Stimulated activated CD8-positive, alpha-beta memory T cell treated with anti-CD3 and anti-CD28 coated beads, Interleukin-7, amount 100 ng/mL, for 48 hours (primary cell): ENCODE results near the gene ACHE.

ENCODE experiments used
- DNase-seq, 2 donors: peaks; one replicate each; pipeline ENCODE4 v3.0.0-alpha.2; 2020; ENCODE audit warnings: low read depth in 1 of 2; ENCODE audit errors: extremely low read depth in 1 of 2

The ACHE gene

DNA sequence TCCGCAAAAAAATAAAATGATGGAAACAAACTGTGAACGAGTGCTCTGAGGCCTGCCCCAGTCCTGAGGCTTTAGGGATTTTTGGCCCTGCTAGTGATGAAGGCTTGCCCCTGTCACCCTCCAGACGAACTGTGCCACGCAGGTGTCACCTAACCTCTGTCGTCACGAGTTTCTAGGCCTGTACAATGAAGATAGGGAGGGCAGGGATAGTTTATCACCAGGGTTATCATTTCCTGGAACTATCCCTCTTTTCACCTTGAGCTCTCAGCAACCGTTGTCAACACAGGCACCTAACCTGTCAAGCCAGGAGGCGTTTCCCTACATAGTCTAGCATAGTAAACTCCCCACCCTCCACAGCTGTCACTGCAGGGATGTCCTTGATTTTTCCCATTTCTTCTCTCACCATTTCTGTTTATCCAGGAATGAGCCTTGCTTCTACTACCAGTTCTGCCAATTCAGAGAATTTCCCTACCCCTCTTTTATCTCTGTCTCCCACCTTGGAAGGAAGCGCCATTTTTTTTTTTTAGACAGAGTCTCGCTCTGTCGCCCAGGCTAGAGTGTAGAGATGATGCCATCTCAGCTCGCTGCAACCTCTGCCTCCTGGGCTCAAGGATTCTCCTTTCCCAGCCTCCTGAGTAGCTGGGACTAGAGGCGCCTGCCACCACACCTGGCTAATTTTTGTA, 2.2 kb upstream of the ACHE start:
- no peak for DNase-seq

DNA sequence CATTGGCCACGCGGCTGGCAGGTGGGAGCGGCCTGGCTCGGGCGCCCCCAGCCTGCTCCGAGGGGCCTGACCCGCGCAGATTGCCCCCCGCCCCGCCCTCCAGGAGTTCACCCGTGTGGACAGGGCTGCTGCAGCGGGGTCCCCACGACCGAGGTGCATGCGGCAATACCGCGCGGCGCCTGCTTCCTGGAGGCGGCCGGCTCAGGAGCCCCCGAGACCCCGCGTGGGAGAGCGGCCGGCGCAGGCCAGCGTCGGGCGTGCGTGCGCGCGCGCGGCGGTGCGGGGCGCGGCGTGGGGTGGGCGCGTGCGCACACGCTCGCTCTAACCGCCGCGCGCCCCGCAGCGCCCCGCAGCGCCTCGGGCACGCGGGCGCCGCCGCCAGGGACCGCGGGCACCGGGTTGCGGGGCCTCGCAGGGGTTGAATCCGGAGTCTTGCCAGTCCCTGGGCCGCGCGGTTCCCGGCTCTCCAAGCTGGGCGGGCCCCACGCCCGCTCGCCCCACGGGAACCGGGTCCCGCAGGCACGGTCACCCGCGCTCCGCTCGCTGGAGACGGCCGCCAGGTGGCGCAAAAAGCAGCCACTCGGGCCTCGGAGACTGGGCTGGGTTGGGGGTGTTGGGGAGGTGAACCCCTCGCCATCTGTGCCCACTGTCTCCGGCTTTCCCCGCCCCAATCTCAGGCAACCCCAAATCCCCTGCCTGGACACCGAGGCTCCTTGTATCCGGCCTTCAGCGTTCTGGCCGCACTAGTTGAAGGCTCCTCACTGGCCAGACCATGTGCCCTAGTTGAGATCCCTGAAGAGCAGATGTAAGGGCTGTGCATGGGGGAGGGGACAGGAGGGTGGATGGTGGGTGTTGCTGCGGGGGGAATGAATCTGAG, 1.3 kb upstream of the ACHE start:
- no peak for DNase-seq

DNA sequence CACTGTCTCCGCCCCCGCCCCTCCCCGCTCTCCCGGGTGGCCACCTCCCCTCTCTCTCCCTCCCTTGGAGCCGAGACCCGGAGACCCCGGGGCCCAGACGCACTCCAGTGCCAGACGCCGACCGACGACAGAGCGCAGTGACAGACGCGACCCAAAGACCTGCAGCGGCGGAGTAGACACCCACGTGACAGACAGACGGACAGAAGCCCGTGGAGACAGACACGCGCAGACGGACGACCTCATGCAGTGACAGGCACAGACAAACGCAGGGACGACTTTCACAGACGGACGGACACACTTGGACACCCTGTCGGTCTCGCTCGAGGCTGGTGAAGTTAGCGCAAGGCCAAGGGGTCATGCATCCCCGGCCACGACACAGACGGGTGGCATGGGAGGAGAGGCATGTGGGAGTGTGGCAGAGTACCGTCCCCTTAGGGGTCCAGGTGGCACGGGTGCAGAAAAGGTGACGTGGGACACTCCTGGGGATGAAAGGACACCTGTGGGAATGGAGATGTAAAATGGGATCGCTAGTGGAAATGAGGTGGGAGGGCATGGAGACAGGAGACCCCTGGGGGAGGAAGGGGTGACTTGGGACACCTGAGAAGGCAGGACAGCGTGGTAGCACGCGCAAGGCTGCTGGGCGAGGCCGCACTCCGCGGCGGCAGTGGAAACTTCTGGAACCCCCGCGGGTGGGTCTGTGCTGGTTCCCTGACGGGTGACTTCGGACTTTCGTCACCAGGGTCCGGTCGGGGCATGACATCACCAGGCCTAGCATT, 456 bp upstream of the ACHE start:
- DNase-seq: no peak

DNA sequence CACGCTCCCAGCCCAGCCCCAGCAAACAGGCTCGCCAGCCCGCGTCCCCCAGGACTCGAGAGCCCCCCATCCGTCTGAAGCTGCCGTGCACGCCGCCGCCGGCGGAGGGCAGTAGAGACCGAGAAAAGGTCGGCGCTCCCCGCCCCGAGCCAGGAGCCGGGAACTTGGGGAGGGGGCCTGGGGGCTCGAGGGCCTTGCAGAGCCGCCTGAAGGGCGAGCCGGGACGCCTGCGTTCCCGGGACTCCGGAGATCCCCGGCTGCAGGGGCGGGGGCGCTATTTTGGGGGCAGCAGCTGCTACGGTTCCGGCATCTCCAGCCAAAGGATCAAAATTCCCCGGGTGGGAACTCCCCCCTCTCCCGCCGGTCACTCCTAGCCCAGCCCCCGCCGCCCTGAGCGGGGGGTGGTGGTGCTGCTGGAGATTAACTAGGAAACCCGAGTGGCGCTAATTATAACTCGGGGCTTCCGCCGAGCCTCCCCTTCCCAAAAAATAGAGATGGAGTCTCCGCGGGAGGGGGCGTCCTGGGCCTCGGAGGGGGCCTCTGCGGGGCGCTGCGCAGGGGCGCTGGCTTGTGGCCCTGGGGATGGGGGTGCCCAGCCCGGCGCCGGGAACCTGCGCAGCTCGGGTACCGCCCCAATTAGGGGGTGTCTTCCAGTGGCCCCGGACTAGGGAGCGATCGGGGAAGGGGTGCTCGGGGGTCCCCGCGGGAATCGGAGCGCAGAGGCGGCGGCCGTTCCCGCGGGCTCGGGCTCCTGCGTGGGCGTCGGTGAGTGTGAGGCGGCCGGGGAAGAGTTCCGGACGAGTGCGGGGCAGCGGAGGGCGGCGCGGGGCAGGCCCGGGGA, 608 bp downstream of the ACHE start:
- DNase-seq: no peak

DNA sequence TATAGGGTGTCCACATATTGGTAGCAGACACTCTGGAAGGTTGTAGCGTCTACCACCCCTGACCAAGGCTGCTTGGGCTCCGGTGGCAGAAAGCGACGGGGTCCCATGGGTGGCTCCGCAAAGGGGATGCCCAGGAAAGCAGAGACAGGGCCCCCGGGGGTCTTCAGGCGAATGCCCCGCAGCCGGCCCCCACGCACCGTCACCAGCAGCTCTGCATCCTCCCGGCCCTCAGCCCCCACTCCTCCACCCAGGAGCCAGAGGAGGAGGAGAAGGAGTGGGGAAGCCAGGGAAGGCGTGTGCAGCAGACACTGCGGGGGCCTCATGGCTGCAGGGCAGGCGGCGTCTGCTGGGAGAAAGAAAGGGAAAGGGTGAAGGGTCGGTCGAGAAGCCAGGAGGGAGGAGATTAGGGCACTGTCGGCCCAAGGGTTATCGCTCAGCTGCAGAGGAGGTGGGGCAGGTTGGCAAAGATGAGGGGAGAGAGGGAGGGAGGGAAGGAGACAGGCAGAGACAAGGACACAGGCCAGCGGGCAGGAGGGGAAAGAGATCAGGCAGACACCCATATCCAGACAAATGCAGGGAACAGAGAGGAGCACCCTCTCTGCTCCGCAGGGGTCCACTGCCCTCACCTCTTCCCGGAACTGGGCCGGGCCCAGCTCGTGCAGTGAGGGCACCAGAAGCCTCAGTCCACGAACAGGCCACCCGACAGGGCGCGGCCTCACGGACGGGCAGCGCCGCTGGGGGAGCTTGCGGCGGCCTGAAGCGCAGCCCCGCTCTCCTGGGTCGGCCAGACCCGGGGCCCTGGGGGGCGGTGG, 1.6 kb downstream of the ACHE start:
- DNase-seq: no peak

DNA sequence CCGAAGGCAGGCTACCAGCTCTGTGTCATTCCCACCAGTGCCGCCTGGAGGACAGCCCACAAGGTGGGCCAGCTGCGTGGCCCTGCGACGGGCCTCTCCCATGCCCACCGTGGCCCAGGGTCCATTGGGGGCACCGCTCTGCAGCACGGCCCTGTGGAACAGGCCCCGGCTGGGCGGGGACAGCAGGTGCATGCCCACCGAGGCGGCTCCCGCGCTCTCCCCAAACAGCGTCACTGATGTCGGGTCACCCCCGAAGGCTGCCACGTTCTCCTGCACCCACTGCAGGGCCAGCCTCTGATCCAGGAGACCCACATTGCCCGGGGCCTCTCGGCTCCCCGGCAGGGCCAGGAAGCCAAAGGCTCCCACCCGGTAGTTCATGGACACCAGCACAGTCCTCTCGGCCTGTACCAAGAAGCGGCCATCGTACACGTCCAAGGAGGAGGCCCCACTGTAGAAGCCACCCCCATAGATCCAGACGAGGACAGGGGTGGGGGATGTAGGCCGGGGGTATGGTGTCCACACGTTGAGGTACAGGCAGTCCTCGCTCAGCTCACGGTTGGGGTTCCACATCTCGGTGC, 2.3 kb downstream of the ACHE start:
- no peak for DNase-seq

DNA sequence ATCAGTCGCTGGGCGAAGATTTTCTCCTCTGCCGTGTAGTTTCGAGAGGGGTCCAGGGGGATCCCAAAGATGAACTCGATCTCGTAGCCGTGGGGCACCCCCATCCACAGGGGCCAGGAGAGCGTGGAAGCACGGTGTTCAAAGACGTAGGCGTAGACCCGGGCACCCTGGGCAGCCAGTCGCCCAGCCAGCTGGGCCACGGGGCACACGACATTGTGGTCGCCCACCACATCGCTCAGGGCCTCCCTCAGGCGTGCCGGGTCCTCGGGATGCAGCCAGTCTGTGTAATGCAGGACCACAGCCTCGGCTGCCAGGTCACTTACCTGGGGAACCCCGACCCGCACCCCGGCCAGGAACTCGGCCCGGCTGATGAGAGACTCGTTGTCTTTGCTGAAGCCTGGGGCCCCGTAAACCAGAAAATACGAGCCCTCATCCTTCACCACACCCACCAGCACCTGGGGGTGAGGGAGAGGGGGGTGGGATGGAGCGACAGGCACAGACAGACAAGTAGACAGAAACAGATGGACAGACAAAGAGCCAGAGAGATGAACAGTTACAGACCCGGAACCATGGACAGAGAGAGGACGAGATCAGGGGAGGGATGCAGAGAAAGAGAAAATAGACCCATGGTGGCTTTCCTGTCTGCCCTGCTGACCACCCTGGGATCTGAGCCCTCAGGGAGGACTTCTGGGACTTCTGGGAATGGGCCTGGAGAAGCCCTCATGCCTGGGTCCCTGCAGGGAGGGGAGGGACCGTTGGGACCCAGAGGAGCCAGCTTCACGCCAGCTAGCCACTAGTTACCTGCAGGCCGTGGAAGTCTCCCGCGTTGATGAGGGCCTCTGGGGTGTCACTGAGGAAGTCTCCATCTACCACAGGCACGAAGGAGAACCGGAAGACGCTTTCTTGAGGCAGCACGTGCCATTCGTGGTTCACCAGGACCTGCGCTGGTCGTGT, 3.0 kb downstream of the ACHE start:
- no peak for DNase-seq

DNA sequence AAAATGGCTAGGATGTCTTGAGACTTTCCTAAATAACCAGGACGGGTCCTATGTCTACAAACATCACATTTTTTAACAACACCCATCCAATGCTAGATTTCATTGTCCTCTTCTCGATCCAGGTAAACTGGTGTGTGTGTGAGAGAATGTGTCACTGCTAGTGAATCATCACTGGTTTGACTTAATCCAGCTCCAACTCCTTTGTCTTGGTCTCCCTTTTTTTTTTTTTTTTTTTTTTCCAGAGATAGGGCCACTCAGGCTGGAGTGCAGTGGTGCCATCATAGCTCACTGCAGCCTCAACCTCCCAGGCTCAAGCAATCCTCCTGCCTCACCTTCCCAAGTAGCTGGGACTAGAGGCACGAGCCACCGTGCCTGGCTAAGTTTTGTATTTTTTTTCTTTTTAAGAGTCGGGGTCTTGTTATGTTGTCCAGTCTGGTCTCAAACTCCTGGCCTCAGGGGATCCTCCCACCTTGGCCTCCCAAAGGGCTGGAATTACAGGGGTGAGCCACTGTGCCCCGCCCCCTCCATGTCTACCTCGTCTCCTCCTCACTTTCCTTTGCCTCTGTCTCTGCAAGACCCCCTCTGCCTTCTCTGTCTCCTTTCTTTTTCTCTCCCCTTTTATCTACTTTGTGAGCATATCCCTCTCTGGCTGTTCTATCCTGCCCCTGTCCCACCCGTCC, 4.0 kb downstream of the ACHE start:
- no peak for DNase-seq

DNA sequence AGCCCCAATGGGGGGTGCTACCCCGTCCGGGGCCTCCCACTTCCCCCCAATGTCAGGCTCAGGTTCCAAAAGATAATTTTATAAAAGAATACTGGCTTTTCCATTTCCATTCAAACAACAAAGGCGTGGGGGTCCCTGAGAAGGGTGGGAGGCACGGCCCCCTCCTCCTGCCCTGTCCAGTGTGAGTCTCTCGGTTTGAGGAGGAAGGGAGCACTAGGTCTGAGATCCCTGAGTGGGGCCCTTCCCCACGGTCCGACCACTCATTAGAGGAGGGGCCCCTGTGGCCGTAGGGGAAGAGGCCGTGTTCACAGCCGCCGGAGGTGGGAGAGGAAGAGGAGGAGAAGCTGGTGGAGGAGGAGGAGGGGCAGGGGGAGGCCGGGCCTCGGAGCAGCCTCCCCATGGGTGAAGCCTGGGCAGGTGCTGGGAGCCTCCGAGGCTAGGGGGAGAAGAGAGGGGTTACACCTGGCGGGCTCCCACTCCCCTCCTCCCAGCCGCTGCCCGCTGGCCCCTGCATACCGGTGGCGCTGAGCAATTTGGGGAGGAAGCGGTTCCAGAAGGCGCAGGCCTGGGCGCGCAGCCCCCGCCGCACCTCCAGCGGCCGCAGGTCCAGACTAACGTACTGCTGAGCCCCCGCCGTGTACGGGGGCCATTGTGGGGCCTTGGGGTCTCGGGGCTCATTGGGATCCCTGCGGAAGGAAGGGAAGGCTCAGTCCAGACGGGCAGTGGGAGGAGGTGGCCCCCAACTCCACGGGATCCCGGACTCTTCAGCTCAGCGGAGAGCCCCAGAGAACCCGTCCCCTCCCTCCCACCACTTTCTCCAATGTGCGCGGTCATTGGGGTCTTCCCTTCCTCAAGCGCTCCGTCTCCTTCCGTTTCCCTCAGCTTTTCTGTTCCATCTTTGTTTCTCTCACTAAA, 4.8 kb downstream of the ACHE start:
- DNase-seq: no peak

DNA sequence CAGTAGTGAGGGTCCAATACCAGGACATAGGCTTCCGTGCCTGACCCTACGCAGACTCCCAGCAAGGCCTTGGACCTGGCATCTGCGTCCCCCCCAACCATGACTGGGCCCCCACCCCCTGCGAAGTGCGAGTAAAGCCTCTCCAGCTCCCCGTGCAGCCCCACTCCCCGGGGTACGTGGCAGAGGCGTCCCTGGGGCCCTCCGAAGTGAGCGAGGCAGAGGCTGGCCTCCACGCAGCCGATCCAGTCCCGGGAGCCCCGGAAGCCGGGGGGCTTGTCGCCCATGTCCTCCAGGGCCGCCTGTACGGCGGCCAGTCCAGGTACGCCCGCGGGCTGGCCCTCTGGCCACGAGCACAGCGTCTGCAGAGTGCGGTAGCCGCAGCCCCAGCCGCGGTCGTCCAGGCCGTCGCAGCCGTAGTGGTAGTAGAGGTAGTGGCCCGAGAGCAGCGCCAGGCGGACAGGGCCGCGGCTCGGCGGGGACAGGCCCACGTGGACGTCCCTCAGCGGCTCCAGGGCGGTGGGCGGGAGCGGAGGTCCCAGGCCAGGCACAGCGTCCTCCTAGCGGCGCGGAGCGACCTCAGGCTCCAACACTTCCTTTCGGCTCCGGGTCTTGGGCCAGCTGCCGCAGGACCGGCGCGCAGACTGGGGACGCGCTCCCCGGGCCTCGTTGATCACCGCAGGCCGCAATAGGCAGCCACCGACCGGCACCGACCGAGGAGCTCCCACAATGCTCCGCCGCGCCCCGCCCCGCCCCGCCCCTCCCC, 6.5 kb downstream of the ACHE start, which contains the start of gene UFSP1:
UFSP1 (minus strand) TSS at position 728 of the 763 bp plus-strand sequence; CDS start at position 284, 444 bp downstream.
- DNase-seq: no peak

DNA sequence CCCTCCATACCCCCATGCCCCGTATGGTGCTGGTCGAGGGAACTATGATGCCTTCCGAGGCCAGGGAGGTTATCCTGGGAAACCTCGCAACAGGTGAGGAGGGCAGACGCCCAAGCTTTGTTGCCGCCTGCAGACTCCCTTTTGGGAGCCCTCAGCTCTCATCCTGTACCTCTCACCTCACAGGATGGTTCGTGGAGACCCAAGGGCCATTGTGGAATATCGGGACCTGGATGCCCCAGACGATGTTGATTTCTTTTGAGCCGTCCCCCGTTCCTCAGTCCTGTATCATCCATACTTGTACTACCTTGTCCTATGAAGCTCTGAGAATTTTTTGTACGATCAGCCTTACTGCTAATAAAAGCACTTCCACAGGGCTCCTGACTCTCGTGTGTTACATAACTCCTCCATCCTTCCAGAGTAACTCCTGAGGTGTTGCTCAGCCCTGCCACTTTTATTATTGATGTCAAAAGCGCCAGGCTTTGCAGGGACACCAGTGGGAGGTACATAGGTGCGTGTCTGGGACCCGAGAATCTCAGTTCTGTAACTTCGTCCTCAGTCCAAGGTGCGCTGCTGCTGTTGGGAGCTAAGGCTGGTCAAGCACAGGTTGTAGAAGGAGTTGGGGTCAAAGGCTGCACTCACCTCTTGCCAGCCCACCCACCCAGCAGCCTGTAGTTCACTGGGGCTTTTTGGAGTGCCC, 7.2 kb downstream of the ACHE start:
- no peak for DNase-seq

DNA sequence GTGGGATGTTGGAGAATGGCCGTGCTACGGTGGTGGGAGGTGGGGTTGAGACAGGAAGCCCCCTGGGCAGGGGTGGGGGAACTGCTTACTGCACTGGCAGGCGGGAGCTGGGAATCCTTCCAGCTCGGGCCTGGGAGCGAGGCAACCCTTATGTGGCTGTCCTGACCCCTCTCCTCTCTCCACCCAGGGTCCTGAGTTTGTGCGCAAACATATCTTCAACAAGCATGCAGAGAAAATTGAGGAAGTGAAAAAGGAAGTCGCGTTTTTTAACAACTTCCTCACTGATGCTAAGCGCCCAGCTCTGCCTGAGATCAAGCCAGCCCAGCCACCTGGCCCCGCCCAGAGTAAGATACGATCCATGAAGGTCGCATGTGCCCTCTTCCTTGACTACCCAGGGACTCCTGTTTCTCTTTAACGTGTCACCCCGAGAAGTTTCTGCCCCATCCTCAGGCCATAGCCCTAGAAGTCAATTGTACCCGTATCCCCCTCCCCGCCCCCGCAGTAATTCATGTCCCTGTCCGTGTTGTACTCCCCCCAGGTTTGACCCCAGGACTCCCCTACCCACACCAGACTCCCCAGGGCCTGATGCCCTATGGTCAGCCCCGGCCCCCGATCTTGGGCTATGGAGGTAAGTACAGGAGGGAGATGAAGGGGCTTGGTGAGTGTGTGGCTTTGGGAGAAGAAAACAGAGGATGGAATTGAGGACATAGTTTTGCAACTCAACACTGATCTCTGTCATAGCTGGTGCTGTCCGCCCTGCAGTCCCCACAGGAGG, 8.0 kb downstream of the ACHE start:
- no peak for DNase-seq

DNA sequence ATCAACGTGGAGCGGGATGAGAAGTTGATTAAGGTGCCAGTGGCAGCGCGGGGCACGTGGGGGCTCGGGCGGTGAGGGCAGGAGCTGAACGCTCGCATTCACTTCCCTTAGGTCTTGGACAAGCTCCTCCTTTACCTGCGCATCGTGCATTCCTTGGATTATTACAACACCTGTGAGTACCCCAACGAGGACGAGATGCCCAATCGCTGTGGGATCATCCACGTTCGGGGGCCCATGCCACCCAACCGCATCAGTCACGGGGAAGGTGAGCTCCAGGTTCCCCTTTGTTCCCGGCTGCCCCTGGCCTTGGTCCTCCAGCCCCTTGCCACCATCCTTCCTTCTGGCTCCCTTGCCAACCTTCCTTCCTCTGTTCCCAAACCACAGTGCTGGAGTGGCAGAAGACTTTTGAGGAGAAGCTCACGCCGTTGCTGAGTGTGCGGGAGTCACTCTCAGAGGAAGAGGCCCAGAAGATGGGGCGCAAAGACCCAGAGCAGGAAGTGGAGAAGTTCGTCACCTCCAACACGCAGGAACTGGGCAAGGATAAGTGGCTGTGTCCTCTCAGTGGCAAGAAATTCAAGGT, 8.7 kb downstream of the ACHE start:
- no peak for DNase-seq
